ENCODE results near the gene FAM98C.

The FAM98C gene

DNA sequence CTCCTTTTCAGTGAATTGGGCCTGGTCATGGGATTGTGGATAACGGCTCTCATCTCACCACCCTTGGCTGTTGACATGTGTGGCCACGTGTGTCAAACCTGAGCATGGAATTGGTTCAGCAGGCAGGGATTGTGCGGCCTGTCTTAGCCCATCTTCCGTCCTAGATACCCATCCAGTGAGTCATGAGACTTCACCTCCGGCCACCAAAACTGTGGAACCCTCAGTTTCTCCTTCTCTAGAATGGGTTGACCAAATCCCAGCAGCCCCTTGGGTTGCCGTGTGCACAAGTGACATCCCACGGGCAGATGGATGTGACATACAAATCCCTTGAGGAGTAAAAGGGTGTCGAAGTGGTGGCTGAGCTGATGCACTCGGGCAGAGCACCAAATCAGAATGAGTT lies 21.8 kb upstream of the FAM98C start:
- TF ChIP-seq, protein P1, sequence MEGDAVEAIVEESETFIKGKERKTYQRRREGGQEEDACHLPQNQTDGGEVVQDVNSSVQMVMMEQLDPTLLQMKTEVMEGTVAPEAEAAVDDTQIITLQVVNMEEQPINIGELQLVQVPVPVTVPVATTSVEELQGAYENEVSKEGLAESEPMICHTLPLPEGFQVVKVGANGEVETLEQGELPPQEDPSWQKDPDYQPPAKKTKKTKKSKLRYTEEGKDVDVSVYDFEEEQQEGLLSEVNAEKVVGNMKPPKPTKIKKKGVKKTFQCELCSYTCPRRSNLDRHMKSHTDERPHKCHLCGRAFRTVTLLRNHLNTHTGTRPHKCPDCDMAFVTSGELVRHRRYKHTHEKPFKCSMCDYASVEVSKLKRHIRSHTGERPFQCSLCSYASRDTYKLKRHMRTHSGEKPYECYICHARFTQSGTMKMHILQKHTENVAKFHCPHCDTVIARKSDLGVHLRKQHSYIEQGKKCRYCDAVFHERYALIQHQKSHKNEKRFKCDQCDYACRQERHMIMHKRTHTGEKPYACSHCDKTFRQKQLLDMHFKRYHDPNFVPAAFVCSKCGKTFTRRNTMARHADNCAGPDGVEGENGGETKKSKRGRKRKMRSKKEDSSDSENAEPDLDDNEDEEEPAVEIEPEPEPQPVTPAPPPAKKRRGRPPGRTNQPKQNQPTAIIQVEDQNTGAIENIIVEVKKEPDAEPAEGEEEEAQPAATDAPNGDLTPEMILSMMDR (IDR thresholded peaks at IDR 0.05; ENCODE audit: low read depth, low read length), result no peak
- no peak for DNase-seq (ENCODE audit: extremely low read depth, low read depth)

DNA sequence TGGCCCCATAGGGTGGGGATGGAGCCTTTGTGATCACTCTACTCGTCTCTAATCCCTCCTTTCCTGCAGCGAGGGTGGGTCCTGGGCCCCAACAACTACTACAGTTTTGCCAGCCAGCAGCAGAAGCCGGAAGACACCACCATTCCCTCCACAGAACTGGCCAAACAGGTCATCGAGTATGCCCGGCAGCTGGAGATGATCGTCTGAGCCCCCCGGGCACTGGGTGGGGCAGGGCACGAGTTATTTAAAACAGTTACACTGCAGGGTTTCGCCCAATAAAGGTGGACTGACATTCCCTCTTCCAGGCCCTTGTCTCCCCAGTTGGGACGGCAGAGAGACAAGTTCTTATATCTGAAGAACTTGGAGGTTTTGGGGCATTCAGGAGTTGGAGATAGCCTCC lies 19.7 kb upstream of the FAM98C start:
- TF ChIP-seq, protein P1 (IDR thresholded peaks at IDR 0.05; ENCODE audit: low read depth, low read length), result no peak
- no peak for DNase-seq (ENCODE audit: extremely low read depth, low read depth)

DNA sequence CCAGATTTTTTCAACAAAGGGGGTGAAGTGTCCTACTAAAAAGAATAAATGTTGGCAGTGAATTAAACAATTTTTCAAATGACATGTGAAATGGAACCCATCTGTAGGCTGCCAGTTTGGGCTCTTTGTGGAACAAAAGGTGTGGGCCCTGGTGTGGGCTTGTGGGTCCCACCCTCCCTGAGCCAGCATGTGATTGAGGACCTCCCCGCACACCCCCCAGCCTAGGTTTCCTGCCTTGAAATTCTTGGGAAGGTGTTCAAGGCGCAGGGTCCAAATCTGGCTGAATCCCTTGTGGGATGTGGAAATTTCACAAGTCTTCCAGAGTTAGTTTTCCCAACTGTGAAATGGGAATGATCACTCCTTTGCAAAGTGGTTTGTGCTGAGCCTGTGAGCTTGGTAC lies 19.1 kb upstream of the FAM98C start:
- TF ChIP-seq, protein P1 (IDR thresholded peaks at IDR 0.05; ENCODE audit: low read depth, low read length), result no peak
- no peak for DNase-seq (ENCODE audit: extremely low read depth, low read depth)

DNA sequence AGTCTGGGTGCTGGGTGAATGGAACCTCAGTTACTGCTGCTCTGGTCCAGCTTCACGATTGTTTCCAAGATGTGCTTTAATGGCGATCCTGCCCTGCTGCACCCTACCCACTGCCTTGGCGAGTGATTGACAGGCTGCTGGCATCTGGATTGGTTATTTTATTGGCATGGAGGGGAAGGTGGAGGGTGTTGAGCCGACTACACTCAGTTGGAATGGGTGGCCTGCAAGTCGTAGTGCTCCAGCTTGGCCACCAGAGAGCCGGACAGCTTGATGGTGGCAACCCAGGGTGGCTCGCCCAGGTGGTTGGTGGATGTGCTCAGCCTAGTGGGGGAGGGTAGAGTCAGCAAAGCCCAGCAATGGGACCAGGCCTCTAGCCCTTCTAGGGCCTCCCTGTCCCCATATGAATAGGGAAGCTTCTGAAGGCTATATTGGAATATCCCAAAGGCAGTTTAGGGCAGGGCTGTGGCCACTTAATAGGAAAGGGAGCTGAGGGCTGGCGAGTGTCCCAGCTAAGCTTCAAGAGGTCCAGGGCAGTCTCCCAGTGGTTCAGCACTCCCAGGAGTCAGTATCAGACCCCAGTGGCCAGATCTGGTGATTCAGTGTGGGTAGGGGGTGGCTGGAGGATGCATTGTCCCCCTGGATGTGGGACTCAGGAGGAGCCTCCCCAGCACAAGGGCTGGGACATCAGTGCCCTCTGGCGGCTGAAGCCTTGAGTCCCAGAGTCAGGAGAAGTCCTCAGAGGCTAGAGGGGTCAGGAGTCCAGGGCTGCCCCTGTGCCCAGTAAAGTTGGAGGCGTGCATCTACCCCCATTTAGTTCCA lies 18.5 kb upstream of the FAM98C start:
- DNase-seq (ENCODE audit: extremely low read depth, low read depth), result no peak
- TF ChIP-seq, protein P1 (IDR thresholded peaks at IDR 0.05; ENCODE audit: low read depth, low read length), result peak; percentile 18

DNA sequence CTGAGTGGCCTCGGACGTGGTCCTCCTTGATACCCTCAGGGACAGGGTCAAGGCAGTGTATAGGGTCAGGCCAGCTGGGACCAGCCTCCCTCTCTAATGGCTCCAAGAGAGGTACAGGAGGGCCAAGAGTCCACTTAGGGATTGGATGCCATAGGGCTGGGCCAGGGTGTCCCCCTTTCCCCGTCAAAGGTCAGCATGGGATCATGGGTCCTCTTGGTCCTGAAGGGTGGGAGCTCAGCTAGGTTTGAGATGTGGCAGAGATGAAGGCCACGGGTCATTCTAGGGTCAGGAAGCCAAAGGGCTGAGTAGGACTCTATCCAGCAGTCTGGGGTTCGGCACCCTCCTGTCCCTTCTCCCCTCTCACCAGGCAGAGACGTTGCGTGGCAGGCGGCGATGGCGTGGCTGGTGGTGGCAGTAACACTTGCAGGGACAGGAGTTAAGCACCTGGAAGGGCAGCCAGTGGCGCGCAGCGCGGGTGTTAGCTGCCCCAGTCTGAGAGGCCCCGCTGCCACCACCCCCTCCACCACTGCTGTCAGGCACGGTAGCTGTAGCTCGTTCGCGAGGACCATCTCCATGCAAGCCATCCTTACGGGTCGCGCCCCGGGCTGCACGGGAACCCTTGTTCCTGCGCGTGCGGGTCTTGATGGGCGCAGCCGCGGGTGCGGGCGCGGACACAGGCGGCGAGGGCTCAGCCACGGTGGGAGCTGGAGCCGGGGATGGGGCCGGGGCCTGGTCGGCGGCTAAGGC lies 17.7 kb upstream of the FAM98C start:
- DNase-seq (ENCODE audit: extremely low read depth, low read depth), result no peak
- TF ChIP-seq, protein P1 (IDR thresholded peaks at IDR 0.05; ENCODE audit: low read depth, low read length), result no peak

DNA sequence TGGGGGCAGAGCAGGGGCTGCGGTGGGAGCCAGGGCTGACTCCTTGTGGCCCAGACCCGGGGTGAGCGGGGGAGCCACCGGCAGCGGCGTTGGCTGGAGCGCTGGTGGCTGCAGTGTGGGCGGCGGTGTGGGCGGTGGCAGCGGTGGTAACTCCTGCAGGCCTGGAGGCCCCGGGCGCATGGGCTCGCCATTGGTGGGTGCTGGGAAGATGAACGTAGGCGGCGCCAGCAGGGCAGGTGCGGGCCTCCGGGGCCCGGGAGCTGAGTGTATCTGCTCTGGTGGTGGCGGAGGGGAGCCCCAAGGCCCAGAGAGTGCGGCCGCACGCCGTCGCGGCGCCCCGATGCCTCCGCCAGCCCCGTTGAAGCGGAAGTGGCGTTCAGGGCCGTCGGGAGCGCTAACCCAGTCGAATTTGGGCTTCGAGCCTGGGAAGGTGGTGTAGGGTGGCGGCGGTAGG lies 17.1 kb upstream of the FAM98C start:
- no peak for DNase-seq (ENCODE audit: extremely low read depth, low read depth)
- TF ChIP-seq, protein P1 (IDR thresholded peaks at IDR 0.05; ENCODE audit: low read depth, low read length), result no peak

All from AG09319 (cell line).